ENCODE measurements around the gene DNASE1L1. TPM values are rescaled to one million over a fixed set of nuclear protein-coding genes. Genes with fewer than 3 reads are reported as not detected.

The DNASE1L1 gene
- total RNA-seq, 1 donor from 2014 or later: 14.2 TPM

GRCh38 chrX:154359362-154360154 lies 49.5 kb downstream of the DNASE1L1 start:
- peaks cover 5% of the 10 kb centered on the region for H3K27me3 Mint-ChIP-seq (ENCODE audit: insufficient read depth, low read depth)
- H3K79me2 ChIP-seq (ENCODE audit: low read depth): no peaks in the 10 kb centered on the region
- no peaks in the 10 kb centered on the region for H3K27me3 ChIP-seq
- H3K4me1 ChIP-seq: no peaks in the 10 kb centered on the region
- peaks cover 54% of the 10 kb centered on the region for H4K20me1 ChIP-seq (ENCODE audit: low read depth)
- H3K36me3 Mint-ChIP-seq: peaks cover 8% of the 10 kb centered on the region
- no peaks in the 10 kb centered on the region for H3K36me3 ChIP-seq
- H3K9me3 ChIP-seq (ENCODE audit: low read depth): no peaks in the 10 kb centered on the region
- H3K4me3 ChIP-seq: no peak overlapping the region
- no peak overlapping the region for H2AFZ ChIP-seq (replicated peaks)
- no peaks in the 10 kb centered on the region for H3K4me1 Mint-ChIP-seq
- no peak overlapping the region for H3K9ac ChIP-seq
- no peak overlapping the region for H3K4me2 ChIP-seq
- TF ChIP-seq EZH2phosphoT487 (IDR thresholded peaks at IDR 0.05) (no peak), CTCF (IDR thresholded peaks at IDR 0.05) (no peak), EZH2 (IDR thresholded peaks at IDR 0.05) (no peak)
- H3F3A ChIP-seq (ENCODE audit: low read depth): no peaks in the 10 kb centered on the region
- H3K9me3 Mint-ChIP-seq: peaks cover 14% of the 10 kb centered on the region
- DNase-seq (ENCODE audit: low spot score): no peak
- H3K27ac Mint-ChIP-seq: no peak overlapping the region
- H3K4me3 Mint-ChIP-seq: no peak overlapping the region
- no peak overlapping the region for H3K27ac ChIP-seq

- H3K27ac Mint-ChIP-seq: no peak overlapping the region
- Histone ChIP-seq H2AFZ (replicated peaks) (no peak overlapping the region), H3K9ac (no peak overlapping the region), H3K79me2 (ENCODE audit: low read depth) (no peaks in the 10 kb centered on the region), H3K27ac (no peak overlapping the region), H3K4me3 (no peak overlapping the region), H3K4me1 (no peaks in the 10 kb centered on the region), H3K9me3 (ENCODE audit: low read depth) (no peaks in the 10 kb centered on the region), H3K4me2 (no peak overlapping the region), H3K27me3 (no peaks in the 10 kb centered on the region), H3K36me3 (no peaks in the 10 kb centered on the region), H3F3A (ENCODE audit: low read depth) (no peaks in the 10 kb centered on the region), H4K20me1 (ENCODE audit: low read depth) (peaks cover 50% of the 10 kb centered on the region)
- H3K4me3 Mint-ChIP-seq: no peak overlapping the region
- no peaks in the 10 kb centered on the region for H3K4me1 Mint-ChIP-seq
- DNase-seq (ENCODE audit: low spot score): no peak
- no peak for TF ChIP-seq EZH2phosphoT487 (IDR thresholded peaks at IDR 0.05)
- H3K9me3 Mint-ChIP-seq: peaks cover 14% of the 10 kb centered on the region
- H3K36me3 Mint-ChIP-seq: peaks cover 8% of the 10 kb centered on the region
- H3K27me3 Mint-ChIP-seq (ENCODE audit: insufficient read depth, low read depth): peaks cover 6% of the 10 kb centered on the region
Measured at GRCh38 chrX:154358829-154359228, 50.2 kb downstream of the DNASE1L1 start.

- H3K27ac ChIP-seq: no peak overlapping the region
- H3K36me3 Mint-ChIP-seq: peaks cover 6% of the 10 kb centered on the region
- H4K20me1 ChIP-seq (ENCODE audit: low read depth): peaks cover 51% of the 10 kb centered on the region
- no peak overlapping the region for H3K4me3 ChIP-seq
- H3K9ac ChIP-seq: no peak overlapping the region
- no peak for TF ChIP-seq EZH2phosphoT487 (IDR thresholded peaks at IDR 0.05)
- TF ChIP-seq EZH2 (IDR thresholded peaks at IDR 0.05): no peak
- no peak for TF ChIP-seq CTCF (IDR thresholded peaks at IDR 0.05)
- no peaks in the 10 kb centered on the region for H3K27me3 ChIP-seq
- H3K9me3 ChIP-seq (ENCODE audit: low read depth): no peaks in the 10 kb centered on the region
- H3K79me2 ChIP-seq (ENCODE audit: low read depth): no peaks in the 10 kb centered on the region
- H3K4me1 Mint-ChIP-seq: no peaks in the 10 kb centered on the region
- no peak overlapping the region for H3K4me2 ChIP-seq
- H3K27me3 Mint-ChIP-seq (ENCODE audit: insufficient read depth, low read depth): peaks cover 6% of the 10 kb centered on the region
- H3K36me3 ChIP-seq: no peaks in the 10 kb centered on the region
- no peak overlapping the region for H2AFZ ChIP-seq (replicated peaks)
- H3K4me1 ChIP-seq: no peaks in the 10 kb centered on the region
- no peak for DNase-seq (ENCODE audit: low spot score)
- H3K9me3 Mint-ChIP-seq: peaks cover 12% of the 10 kb centered on the region
- H3F3A ChIP-seq (ENCODE audit: low read depth): no peaks in the 10 kb centered on the region
- H3K4me3 Mint-ChIP-seq: no peak overlapping the region
- no peak overlapping the region for H3K27ac Mint-ChIP-seq
Measured at GRCh38 chrX:154358011-154358410, 51.0 kb downstream of the DNASE1L1 start.

GRCh38 chrX:154357205-154357604 lies 51.8 kb downstream of the DNASE1L1 start:
- H3K27me3 Mint-ChIP-seq (ENCODE audit: insufficient read depth, low read depth): peaks cover 4% of the 10 kb centered on the region
- TF ChIP-seq EZH2 (IDR thresholded peaks at IDR 0.05): no peak
- TF ChIP-seq EZH2phosphoT487 (IDR thresholded peaks at IDR 0.05): no peak
- no peak for TF ChIP-seq CTCF (IDR thresholded peaks at IDR 0.05)
- Histone ChIP-seq H3K4me1 (no peaks in the 10 kb centered on the region), H3F3A (ENCODE audit: low read depth) (no peaks in the 10 kb centered on the region), H2AFZ (replicated peaks) (no peak overlapping the region), H3K36me3 (no peaks in the 10 kb centered on the region), H3K9ac (no peak overlapping the region), H3K4me3 (no peak overlapping the region), H3K79me2 (ENCODE audit: low read depth) (no peaks in the 10 kb centered on the region), H4K20me1 (ENCODE audit: low read depth) (peaks cover 46% of the 10 kb centered on the region), H3K27me3 (no peaks in the 10 kb centered on the region), H3K9me3 (ENCODE audit: low read depth) (no peaks in the 10 kb centered on the region), H3K4me2 (no peak overlapping the region), H3K27ac (no peak overlapping the region)
- H3K4me1 Mint-ChIP-seq: no peaks in the 10 kb centered on the region
- H3K36me3 Mint-ChIP-seq: peaks cover 2% of the 10 kb centered on the region
- no peak overlapping the region for H3K4me3 Mint-ChIP-seq
- no peak for DNase-seq (ENCODE audit: low spot score)
- H3K9me3 Mint-ChIP-seq: peaks cover 12% of the 10 kb centered on the region
- no peak overlapping the region for H3K27ac Mint-ChIP-seq
